HepG2 (cell line): ENCODE results near the gene NPB. TPM values are rescaled to one million over a fixed set of nuclear protein-coding genes. Genes with fewer than 3 reads are reported as not detected.

Source experiments
- ARNT2 ChIP-seq: sonication (generic); formaldehyde crosslinking; IDR thresholded peaks from 2 replicates; pipeline ENCODE4 v1.8.0; 2022; ENCODE audit warnings: mild to moderate bottlenecking, low read depth, missing genetic modification reagents, moderate library complexity
- GABPB1 ChIP-seq: IDR thresholded peaks from 2 replicates; pipeline ENCODE4 v1.6.1; 2016; ENCODE audit warnings: mild to moderate bottlenecking, missing genetic modification reagents, moderate library complexity, missing compliant biosample characterization
- PAF1 ChIP-seq: IDR thresholded peaks from 2 replicates; pipeline ENCODE4 v1.6.1; 2016; ENCODE audit warnings: missing genetic modification reagents, missing compliant biosample characterization
- POLR2G ChIP-seq: fragments of 200-400 bp; formaldehyde crosslinking; IDR thresholded peaks from 2 replicates; pipeline ENCODE4 v1.6.1; 2018; ENCODE audit warnings: mild to moderate bottlenecking, low read depth, low read length, moderate library complexity
- SPEN ChIP-seq: sonication (generic); formaldehyde crosslinking; IDR thresholded peaks from 2 replicates; pipeline ENCODE4 v1.5.1; 2020; ENCODE audit warnings: low read depth, mild to moderate bottlenecking, missing genetic modification reagents
- ZBTB7A ChIP-seq: sonication (generic); formaldehyde crosslinking; IDR thresholded peaks from 2 replicates; pipeline ENCODE4 v1.8.0; 2022; ENCODE audit warnings: mild to moderate bottlenecking, missing genetic modification reagents
- ZFYVE20 ChIP-seq: sonication (generic); formaldehyde crosslinking; IDR thresholded peaks from 2 replicates; pipeline ENCODE4 v1.8.0; 2023; ENCODE audit warnings: low read depth, mild to moderate bottlenecking, moderate library complexity, missing genetic modification reagents, borderline replicate concordance
- ZNF543 ChIP-seq: sonication (generic); formaldehyde crosslinking; IDR thresholded peaks from 2 replicates; pipeline ENCODE4 v1.4.0; 2020; ENCODE audit warnings: mild to moderate bottlenecking, missing genetic modification reagents
- polyA plus RNA-seq, 8 experiments: library from polyadenylated mRNA; depleted of rRNA in 3 of 8; stranded (reverse) in 7 of 8; unstranded in 1 of 8; fragments of >200 nt; fragmentation: Illumina TruSeq in 4 of 8; extraction: Trizol in 4 of 8; gene quantifications; 2 replicates each; pipeline versions ENCODE4 v1.2.1 to v1.2.3, GENCODE V29; 2011 to 2016; ENCODE audit warnings: low read depth in 4 of 8, missing spikeins in 1 of 8, mixed read lengths in 1 of 8; ENCODE audit not compliant: insufficient read depth in 1 of 8
- total RNA-seq, 5 experiments: library from RNA; depleted of rRNA; stranded (reverse); fragments of >200 nt; fragmentation: Illumina TruSeq; extraction: Trizol; gene quantifications; 2 replicates each; pipeline ENCODE4 v1.2.3, GENCODE V29; 2016; ENCODE audit warnings: low read depth in 1 of 5
- TF ChIP-seq, protein P1 (sequence below): sonication (generic); formaldehyde crosslinking; IDR thresholded peaks from 2 replicates; pipeline ENCODE4 v1.4.0; 2020; ENCODE audit warnings: mild to moderate bottlenecking, missing genetic modification reagents
- TF ChIP-seq, protein P2 (sequence below): sonication (generic); formaldehyde crosslinking; IDR thresholded peaks from 2 replicates; pipeline ENCODE4 v1.5.0; 2020; ENCODE audit warnings: missing genetic modification reagents
- TF ChIP-seq, protein P3 (sequence below): sonication (generic); formaldehyde crosslinking; IDR thresholded peaks from 2 replicates; pipeline ENCODE4 v1.4.0; 2020; ENCODE audit warnings: missing genetic modification reagents
- TF ChIP-seq, protein P4 (sequence below): sonication (generic); formaldehyde crosslinking; IDR thresholded peaks from 2 replicates; pipeline ENCODE4 v1.9.0; 2021; ENCODE audit warnings: mild to moderate bottlenecking, missing genetic modification reagents

The NPB gene
- total and polyA plus RNA-seq, 2 of the 13 experiments (the other 11 are each of a cell fraction or from before 2014, with no cell fraction given), result 0.11 to 0.93 TPM

DNA sequence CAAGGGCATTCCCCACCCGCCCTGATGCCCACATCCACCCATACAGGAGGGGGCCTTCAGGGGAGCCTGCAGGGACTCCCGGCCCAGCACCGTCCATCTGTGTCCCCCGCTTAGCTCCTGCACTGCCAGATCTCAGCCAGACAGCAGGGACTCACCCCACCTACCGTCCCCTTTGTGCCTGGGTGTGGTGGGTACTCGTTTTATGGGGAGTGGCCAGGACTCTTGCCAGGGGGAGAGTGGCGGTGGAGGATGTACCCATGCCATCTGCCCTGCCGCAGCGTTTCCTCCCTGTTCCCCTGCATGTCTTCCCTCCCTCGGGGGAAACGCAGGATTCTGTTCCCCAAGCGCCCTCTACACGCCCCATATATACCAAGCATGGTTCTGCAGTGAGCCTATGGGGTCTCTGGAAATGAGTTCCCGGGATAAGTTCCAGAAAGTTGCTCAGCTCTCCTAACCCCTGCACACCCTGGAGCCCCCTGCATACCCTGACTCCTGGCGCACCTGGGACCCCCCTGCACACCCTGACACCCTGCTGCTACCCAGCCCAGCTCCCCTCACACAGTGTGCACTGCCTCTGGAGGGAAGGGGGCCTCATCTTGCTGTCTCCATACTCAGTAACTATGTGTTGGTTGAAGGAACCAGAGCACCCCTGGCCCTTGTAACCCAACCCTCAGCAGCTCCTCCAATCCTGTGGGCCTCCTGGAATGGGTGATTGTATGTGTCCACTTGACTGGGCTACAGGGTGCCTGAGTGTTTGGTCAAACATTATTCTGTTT, 29.7 kb downstream of the NPB start (continued):
- TF ChIP-seq, protein P1, sequence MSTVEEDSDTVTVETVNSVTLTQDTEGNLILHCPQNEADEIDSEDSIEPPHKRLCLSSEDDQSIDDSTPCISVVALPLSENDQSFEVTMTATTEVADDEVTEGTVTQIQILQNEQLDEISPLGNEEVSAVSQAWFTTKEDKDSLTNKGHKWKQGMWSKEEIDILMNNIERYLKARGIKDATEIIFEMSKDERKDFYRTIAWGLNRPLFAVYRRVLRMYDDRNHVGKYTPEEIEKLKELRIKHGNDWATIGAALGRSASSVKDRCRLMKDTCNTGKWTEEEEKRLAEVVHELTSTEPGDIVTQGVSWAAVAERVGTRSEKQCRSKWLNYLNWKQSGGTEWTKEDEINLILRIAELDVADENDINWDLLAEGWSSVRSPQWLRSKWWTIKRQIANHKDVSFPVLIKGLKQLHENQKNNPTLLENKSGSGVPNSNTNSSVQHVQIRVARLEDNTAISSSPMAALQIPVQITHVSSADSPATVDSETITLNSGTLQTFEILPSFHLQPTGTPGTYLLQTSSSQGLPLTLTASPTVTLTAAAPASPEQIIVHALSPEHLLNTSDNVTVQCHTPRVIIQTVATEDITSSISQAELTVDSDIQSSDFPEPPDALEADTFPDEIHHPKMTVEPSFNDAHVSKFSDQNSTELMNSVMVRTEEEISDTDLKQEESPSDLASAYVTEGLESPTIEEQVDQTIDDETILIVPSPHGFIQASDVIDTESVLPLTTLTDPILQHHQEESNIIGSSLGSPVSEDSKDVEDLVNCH, result no peak
- TF ChIP-seq ZNF543 (CRISPR knock-in tag) (0 out of 2 replicates have a peak, but pooled peaks have one; percentile 45), ZBTB7A (CRISPR knock-in tag) (0 out of 2 replicates have a peak, but pooled peaks have one; percentile 24), PAF1 (CRISPR knock-in tag) (peak; percentile 23), POLR2G (peak; percentile 66), SPEN (CRISPR knock-in tag) (0 out of 2 replicates have a peak, but pooled peaks have one; percentile 2), ZFYVE20 (CRISPR knock-in tag) (no peak), GABPB1 (CRISPR knock-in tag) (no peak), ARNT2 (CRISPR knock-in tag) (0 out of 2 replicates have a peak, but pooled peaks have one; percentile 1)
- TF ChIP-seq, protein P2, sequence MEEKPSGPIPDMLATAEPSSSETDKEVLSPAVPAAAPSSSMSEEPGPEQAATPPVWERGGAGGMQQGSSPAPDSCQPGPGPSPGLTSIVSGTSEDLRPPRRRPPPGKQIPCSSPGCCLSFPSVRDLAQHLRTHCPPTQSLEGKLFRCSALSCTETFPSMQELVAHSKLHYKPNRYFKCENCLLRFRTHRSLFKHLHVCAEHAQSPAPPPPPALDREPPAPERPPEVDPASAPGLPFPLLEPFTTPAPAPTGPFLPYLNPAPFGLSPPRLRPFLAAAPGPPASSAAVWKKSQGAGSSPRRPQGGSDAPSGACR (CRISPR knock-in tag), result no peak
- TF ChIP-seq, protein P3, sequence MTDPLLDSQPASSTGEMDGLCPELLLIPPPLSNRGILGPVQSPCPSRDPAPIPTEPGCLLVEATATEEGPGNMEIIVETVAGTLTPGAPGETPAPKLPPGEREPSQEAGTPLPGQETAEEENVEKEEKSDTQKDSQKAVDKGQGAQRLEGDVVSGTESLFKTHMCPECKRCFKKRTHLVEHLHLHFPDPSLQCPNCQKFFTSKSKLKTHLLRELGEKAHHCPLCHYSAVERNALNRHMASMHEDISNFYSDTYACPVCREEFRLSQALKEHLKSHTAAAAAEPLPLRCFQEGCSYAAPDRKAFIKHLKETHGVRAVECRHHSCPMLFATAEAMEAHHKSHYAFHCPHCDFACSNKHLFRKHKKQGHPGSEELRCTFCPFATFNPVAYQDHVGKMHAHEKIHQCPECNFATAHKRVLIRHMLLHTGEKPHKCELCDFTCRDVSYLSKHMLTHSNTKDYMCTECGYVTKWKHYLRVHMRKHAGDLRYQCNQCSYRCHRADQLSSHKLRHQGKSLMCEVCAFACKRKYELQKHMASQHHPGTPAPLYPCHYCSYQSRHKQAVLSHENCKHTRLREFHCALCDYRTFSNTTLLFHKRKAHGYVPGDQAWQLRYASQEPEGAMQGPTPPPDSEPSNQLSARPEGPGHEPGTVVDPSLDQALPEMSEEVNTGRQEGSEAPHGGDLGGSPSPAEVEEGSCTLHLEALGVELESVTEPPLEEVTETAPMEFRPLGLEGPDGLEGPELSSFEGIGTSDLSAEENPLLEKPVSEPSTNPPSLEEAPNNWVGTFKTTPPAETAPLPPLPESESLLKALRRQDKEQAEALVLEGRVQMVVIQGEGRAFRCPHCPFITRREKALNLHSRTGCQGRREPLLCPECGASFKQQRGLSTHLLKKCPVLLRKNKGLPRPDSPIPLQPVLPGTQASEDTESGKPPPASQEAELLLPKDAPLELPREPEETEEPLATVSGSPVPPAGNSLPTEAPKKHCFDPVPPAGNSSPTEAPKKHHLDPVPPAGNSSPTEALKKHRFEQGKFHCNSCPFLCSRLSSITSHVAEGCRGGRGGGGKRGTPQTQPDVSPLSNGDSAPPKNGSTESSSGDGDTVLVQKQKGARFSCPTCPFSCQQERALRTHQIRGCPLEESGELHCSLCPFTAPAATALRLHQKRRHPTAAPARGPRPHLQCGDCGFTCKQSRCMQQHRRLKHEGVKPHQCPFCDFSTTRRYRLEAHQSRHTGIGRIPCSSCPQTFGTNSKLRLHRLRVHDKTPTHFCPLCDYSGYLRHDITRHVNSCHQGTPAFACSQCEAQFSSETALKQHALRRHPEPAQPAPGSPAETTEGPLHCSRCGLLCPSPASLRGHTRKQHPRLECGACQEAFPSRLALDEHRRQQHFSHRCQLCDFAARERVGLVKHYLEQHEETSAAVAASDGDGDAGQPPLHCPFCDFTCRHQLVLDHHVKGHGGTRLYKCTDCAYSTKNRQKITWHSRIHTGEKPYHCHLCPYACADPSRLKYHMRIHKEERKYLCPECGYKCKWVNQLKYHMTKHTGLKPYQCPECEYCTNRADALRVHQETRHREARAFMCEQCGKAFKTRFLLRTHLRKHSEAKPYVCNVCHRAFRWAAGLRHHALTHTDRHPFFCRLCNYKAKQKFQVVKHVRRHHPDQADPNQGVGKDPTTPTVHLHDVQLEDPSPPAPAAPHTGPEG, result 0 out of 2 replicates have a peak, but pooled peaks have one; percentile 0
- TF ChIP-seq, protein P4, sequence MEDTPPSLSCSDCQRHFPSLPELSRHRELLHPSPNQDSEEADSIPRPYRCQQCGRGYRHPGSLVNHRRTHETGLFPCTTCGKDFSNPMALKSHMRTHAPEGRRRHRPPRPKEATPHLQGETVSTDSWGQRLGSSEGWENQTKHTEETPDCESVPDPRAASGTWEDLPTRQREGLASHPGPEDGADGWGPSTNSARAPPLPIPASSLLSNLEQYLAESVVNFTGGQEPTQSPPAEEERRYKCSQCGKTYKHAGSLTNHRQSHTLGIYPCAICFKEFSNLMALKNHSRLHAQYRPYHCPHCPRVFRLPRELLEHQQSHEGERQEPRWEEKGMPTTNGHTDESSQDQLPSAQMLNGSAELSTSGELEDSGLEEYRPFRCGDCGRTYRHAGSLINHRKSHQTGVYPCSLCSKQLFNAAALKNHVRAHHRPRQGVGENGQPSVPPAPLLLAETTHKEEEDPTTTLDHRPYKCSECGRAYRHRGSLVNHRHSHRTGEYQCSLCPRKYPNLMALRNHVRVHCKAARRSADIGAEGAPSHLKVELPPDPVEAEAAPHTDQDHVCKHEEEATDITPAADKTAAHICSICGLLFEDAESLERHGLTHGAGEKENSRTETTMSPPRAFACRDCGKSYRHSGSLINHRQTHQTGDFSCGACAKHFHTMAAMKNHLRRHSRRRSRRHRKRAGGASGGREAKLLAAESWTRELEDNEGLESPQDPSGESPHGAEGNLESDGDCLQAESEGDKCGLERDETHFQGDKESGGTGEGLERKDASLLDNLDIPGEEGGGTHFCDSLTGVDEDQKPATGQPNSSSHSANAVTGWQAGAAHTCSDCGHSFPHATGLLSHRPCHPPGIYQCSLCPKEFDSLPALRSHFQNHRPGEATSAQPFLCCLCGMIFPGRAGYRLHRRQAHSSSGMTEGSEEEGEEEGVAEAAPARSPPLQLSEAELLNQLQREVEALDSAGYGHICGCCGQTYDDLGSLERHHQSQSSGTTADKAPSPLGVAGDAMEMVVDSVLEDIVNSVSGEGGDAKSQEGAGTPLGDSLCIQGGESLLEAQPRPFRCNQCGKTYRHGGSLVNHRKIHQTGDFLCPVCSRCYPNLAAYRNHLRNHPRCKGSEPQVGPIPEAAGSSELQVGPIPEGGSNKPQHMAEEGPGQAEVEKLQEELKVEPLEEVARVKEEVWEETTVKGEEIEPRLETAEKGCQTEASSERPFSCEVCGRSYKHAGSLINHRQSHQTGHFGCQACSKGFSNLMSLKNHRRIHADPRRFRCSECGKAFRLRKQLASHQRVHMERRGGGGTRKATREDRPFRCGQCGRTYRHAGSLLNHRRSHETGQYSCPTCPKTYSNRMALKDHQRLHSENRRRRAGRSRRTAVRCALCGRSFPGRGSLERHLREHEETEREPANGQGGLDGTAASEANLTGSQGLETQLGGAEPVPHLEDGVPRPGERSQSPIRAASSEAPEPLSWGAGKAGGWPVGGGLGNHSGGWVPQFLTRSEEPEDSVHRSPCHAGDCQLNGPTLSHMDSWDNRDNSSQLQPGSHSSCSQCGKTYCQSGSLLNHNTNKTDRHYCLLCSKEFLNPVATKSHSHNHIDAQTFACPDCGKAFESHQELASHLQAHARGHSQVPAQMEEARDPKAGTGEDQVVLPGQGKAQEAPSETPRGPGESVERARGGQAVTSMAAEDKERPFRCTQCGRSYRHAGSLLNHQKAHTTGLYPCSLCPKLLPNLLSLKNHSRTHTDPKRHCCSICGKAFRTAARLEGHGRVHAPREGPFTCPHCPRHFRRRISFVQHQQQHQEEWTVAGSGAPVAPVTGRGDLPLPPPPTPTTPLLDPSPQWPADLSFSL (CRISPR knock-in tag), result no peak
